Colonic mucosa (tissue), 4 donors: ENCODE measurements around the gene EML1. TPM values are rescaled to one million over a fixed set of nuclear protein-coding genes. Genes with fewer than 3 reads are reported as not detected.

ENCODE experiments used
- DNase-seq: peaks from one replicate; pipeline ENCODE4 v3.0.0-alpha.2; 2020
- H3K27ac ChIP-seq: fragments of 200-600 bp; one replicate; pipeline ENCODE4 v1.8.0; 2021
- H3K27me3 ChIP-seq: fragments of 200-600 bp; one replicate; pipeline ENCODE4 v1.8.0; 2021
- H3K36me3 ChIP-seq: fragments of 200-600 bp; one replicate; pipeline ENCODE4 v1.8.0; 2021
- H3K4me1 ChIP-seq: fragments of 200-600 bp; one replicate; pipeline ENCODE4 v1.8.0; 2021; ENCODE audit warnings: mild to moderate bottlenecking
- H3K4me3 ChIP-seq: fragments of 200-600 bp; one replicate; pipeline ENCODE4 v1.8.0; 2021
- H3K9ac ChIP-seq, 2 donors: one replicate each; pipeline ENCODE4 v1.7.0; 2013; ENCODE audit warnings: control low read depth in 2 of 2, low read depth in 2 of 2, low read length in 2 of 2
- H3K9me3 ChIP-seq: fragments of 200-600 bp; one replicate; pipeline ENCODE4 v1.8.0; 2021
- CTCF ChIP-seq: fragments of 200-600 bp; IDR thresholded peaks from one replicate; pipeline ENCODE4 v1.8.0; 2022; ENCODE audit warnings: antibody characterized with exemption, mild to moderate bottlenecking
- intact Hi-C: fragments of 100-400 bp; cut with DNase I; formaldehyde crosslinking; loops from one replicate; pipeline ENCODE4 v1.14.1; 2022
- total RNA-seq, 2 donors: library from RNA; stranded (reverse); fragmentation: NEBNext Ultra II Directional in 1 of 2; extraction: Animal tissue kit (Norgen Biotek cat#: 25700) in 1 of 2; gene quantifications; one replicate each; pipeline ENCODE4 v1.2.1, GENCODE V29; 2021
- donor health status: healthy.
- donor health status: DM: no; HTN: no; CAD: no.
- donor health status: DM: no; HTN: no; CAD: no.

EML1 gene
- total RNA-seq, 2 donors from 2014 or later = 3.6 to 14.2 TPM

GRCh38 chr14:99751539-99752485 is 41.4 kb upstream of the EML1 start:
- Histone ChIP-seq H3K4me3 (no peak overlapping the region), H3K4me1 (no peaks in the 10 kb centered on the region), H3K9ac (no peak overlapping the region), H3K36me3 (no peaks in the 10 kb centered on the region), H3K27me3 (no peaks in the 10 kb centered on the region), H3K9me3 (no peaks in the 10 kb centered on the region), H3K27ac (no peak overlapping the region)
- DNase-seq = no peak
- intact Hi-C loops = no loop called here
- no peak for TF ChIP-seq CTCF

- Histone ChIP-seq H3K36me3 (no peaks in the 10 kb centered on the region), H3K27ac (no peak overlapping the region), H3K4me3 (no peak overlapping the region), H3K4me1 (no peaks in the 10 kb centered on the region), H3K27me3 (no peaks in the 10 kb centered on the region), H3K9me3 (no peaks in the 10 kb centered on the region), H3K9ac (no peak overlapping the region)
- intact Hi-C loops = no loop called here
- no peak for DNase-seq
- no peak for TF ChIP-seq CTCF
Observed at GRCh38 chr14:99752486-99753121, 40.6 kb upstream of the EML1 start.

- H3K27me3 ChIP-seq = no peaks in the 10 kb centered on the region
- intact Hi-C loops = no loop called here
Observed at GRCh38 chr14:99753225-99754140, 39.7 kb upstream of the EML1 start.

GRCh38 chr14:99754141-99755067 is 38.8 kb upstream of the EML1 start:
- Histone ChIP-seq H3K27me3 (no peaks in the 10 kb centered on the region), H3K4me1 (no peaks in the 10 kb centered on the region), H3K9ac (peak overlapping the region in 1 of 2 donors; percentile 2), H3K27ac (peak overlapping the region; percentile 40), H3K4me3 (no peak overlapping the region), H3K36me3 (no peaks in the 10 kb centered on the region), H3K9me3 (no peaks in the 10 kb centered on the region)
- intact Hi-C loops = no loop called here
- DNase-seq = no peak
- no peak for TF ChIP-seq CTCF

More at GRCh38 chr14:99753225-99754140, 39.7 kb upstream of the EML1 start:
- no peaks in the 10 kb centered on the region for H3K4me1 ChIP-seq
- no peak overlapping the region for H3K4me3 ChIP-seq
- H3K9ac ChIP-seq = peak overlapping the region; percentile 6 to 13
- no peak for DNase-seq
- no peak overlapping the region for H3K27ac ChIP-seq
- H3K36me3 ChIP-seq = no peaks in the 10 kb centered on the region
- no peaks in the 10 kb centered on the region for H3K9me3 ChIP-seq
- TF ChIP-seq CTCF = no peak
